ENCODE data around the gene POM121L2. TPM values are rescaled to one million over a fixed set of nuclear protein-coding genes. Genes with fewer than 3 reads are reported as not detected.

Gene POM121L2
- total RNA-seq, 4 donors from 2014 or later = not detected

DNA sequence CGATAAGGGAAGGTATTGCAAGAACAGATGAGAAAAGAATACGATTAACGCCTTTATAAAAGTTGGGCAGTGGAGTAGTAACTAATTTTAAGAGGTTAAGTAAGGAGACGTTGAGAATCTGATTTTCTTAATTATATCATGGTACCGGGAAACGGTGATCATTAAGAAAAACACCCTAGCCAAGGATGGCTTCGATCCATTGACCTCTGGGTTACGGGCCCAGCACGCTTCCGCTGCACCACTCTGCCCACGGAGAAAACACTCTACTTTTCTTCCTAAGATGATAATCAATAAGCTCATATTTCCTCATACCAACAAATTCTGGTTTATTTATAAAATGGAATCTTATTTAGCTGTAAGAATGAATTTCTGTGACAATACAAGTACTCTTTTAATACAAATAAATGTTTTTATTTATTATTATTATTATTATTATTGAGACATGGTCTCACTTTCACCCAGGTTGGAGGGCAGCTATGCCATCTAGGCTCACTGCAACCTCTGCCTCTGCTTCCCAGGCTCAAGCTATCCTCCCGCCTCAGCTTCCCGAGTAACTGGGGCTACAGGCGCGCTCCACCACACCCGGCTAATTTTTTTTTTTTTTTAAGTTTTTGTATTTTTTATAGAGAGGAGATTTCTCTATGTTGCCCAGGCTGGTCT lies 8.3 kb downstream of the POM121L2 start:
- TF ChIP-seq, protein P1, sequence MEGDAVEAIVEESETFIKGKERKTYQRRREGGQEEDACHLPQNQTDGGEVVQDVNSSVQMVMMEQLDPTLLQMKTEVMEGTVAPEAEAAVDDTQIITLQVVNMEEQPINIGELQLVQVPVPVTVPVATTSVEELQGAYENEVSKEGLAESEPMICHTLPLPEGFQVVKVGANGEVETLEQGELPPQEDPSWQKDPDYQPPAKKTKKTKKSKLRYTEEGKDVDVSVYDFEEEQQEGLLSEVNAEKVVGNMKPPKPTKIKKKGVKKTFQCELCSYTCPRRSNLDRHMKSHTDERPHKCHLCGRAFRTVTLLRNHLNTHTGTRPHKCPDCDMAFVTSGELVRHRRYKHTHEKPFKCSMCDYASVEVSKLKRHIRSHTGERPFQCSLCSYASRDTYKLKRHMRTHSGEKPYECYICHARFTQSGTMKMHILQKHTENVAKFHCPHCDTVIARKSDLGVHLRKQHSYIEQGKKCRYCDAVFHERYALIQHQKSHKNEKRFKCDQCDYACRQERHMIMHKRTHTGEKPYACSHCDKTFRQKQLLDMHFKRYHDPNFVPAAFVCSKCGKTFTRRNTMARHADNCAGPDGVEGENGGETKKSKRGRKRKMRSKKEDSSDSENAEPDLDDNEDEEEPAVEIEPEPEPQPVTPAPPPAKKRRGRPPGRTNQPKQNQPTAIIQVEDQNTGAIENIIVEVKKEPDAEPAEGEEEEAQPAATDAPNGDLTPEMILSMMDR (IDR thresholded peaks at IDR 0.05; ENCODE audit: low read depth) = no peak

DNA sequence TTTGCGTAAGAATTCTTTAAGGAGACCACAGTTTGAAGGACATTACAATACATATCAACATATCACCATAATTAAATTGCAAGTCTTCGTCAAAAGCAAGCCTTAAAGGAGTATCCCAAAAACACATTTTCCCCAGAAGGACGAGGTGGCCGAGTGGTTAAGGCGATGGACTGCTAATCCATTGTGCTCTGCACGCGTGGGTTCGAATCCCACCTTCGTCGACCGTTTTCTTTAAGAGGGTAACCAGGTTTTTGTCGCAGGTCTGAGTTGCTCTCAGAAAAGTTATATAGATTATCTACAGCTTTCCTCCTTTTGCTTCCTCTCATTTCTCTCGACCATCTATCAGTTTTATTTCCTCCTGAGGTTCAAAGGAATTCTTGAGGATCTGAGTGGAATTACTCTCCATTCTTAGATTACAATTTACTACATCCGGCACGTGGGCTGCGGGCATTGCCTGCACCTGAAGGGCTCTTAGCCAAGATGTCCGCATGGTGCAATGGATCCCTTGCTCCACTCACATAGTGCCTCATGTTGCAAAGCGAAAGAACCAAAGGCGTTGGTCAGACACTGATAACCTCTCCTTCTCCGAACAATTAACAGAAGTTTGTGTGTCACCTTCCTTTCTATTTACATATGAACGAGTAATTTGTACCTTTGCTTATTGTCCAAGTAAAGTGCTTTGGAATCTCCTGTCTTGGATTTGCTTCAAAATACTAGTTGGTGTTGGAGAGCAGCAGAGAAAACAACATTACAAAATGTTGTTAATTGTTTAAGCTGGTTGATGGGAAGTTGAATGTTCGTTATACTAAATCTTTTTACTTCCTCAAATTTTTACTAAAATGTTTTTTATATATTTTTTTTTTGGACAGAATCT lies 14.0 kb downstream of the POM121L2 start:
- TF ChIP-seq, protein P1 (IDR thresholded peaks at IDR 0.05; ENCODE audit: low read depth) = no peak

DNA sequence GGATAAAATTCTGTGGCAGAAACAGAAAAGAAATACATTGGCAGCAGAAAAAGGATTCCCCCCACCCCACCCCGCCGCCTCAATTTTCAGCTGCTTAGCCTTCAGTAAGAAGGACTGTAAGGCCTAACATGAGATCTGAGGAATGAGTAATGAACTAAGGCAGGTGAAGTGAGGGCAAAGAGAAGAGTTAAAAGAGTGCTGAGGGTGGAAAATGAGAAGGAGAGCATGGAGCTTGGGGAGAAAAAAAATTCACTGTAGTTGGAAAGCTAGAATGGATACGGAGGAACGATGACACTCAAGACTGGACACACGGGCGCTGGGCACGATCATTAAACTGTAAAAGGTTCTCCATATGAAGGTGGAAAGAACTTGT lies 14.6 kb downstream of the POM121L2 start:
- TF ChIP-seq, protein P1 (IDR thresholded peaks at IDR 0.05; ENCODE audit: low read depth) = no peak

DNA sequence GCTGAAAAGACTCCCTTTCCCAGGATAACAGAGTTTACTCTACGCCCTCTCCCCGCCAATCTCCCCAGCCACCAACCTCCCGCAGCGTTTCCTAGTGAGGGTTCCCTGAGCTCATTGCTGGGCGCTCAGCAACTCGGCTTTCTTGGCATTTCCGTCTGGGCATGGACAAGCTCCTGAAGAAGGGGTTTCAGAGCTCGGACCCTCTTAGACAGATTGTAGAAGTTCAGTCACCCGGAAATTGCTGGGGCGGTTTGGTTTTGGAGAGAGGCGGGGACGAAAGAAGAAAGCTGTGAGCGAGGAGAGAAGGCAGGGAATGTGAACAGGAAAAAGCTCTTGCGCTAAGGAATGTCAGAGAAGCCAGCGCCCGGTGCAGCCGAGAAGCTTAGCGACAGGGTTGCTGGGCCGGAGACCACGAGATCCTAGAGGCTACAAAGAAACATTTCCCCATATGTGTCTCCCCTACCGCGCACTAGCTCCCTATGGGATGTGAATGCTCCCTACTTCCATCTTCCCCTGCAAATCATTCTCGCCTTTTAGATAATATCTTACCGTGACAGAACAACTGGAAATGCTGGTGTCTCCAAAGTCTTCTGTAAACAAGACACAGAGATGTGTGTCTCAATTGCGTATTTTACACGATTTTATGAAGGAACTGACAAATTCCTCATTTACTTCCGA lies 15.8 kb downstream of the POM121L2 start:
- TF ChIP-seq, protein P1 (IDR thresholded peaks at IDR 0.05; ENCODE audit: low read depth) = no peak

DNA sequence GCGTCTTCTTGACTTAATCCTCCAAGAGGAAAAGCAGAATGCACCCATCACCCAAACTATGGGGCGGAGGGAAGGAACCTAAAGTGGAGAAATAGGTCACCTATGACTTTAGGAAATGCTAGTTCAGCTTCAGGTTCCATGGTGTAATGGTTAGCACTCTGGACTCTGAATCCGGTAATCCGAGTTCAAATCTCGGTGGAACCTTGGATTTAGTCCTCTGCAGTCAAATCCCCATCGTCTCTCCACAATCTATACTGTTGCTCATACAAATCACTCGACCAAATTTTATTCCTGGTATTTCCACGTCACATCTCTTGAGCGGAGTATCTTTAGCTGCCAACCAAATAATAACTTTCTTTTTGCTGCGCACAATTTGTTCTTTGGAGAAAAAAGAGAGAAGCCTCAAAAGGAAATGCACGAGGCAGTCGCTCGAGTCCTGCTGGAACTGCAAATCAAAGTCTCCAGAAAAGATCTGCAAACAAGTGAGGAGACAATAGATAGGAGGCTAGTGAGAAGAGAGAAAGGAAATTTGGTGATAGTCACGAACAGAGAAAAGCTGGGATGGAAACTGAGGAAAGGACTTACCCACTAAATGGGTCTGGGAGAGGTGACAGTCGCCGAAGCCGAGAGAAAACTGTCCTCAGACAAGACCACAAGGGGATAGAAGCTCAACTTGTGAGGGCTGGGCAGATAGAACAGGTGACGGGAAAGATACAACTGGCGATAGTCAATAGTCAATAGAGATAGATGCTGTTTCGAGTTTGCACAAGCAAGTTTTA lies 16.6 kb downstream of the POM121L2 start:
- TF ChIP-seq, protein P1 (IDR thresholded peaks at IDR 0.05; ENCODE audit: low read depth) = no peak

DNA sequence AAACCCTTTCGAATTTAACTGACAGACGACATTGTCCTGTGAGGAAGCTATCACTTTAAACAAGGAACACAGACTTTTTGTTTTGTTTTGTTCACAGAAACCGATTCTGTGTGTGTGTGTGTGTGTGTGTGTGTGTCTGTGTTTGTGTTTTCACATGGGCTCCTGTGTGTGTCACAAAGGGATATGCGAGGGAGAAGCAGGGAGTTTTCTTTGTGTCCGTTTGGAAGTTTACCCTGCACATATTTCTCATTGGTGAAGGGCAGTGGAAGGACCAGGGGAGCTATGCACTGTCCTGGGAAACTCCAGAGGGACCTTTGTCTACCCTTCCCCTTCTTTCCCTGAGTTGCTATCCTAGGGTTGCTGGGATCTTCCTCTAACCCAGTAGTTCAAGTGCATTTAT lies 17.7 kb downstream of the POM121L2 start:
- TF ChIP-seq, protein P1 (IDR thresholded peaks at IDR 0.05; ENCODE audit: low read depth) = no peak
